AG08396 (cell line): ENCODE data around the gene CD52.
"Not testable (repeated sequence)": the region's sequence is repeated elsewhere in the genome, so short reads cannot be mapped to it uniquely, and the experiment has no call there.

ENCODE experiments used
- DNase-seq: peaks from one replicate; pipeline ENCODE4 v3.0.0; 2012; ENCODE audit warnings: low spot score, mixed read lengths

Gene CD52

GRCh38 chr1:26302733-26303405, 14.9 kb upstream of the CD52 start:
- DNase-seq: peak; percentile 78

DNA sequence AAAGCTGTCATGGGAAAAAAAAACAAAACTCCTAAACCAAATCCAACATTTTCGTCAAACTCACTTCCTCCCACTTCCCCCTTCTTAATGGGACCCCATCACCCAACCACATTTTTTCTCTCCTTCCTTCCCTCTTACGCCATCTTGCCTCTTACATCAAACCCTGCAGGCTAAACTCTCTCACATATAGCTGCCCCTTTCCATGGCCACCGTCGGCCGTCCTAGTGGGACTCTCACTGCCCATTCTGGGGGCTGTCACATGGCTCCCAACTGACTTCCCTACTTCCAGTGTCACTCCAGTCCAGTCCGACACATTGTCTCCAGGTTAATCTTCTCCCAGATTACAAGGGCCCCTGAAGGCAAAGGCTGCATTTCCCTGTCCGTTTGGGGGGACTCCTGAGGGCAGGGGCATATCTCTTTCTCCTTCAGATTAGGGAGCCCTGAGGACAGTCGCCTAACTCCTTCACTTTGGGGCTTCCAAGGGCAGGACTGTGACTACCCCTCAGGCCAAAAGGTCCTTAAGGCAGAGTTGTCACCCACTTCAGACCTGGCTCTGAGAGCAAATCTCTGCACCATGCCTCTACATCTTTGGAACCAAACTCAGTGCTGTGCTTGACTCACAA, 12.0 kb upstream of the CD52 start:
- no peak for DNase-seq

GRCh38 chr1:26306290-26307229, 11.2 kb upstream of the CD52 start, which contains the start of gene UBXN11:
Gene UBXN11, minus strand, starts transcription at chr1:26306636. Its CDS starts 3,753 bp downstream, at chr1:26302883.
- peak; percentile 94 for DNase-seq

DNA sequence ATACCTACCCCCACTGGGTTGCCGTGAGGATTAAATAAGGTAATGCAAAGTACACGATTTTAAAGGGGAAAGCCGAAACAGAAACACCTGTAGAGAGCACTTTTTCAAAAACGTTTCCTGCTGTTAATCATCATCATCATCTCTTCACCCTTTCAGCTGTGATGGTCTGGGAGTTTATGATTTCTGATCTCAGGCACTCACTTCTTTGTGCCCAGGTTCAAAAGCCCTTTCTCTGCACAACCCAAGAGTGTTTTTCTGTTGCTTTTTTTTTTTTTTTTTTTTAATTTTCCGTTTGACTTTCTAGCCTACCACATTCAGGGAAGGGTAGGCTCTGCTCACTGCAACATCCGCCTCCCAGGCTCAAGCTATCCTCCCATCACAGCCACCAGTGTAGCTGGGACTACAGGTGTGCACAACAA, 10.4 kb upstream of the CD52 start:
- DNase-seq: no peak

DNA sequence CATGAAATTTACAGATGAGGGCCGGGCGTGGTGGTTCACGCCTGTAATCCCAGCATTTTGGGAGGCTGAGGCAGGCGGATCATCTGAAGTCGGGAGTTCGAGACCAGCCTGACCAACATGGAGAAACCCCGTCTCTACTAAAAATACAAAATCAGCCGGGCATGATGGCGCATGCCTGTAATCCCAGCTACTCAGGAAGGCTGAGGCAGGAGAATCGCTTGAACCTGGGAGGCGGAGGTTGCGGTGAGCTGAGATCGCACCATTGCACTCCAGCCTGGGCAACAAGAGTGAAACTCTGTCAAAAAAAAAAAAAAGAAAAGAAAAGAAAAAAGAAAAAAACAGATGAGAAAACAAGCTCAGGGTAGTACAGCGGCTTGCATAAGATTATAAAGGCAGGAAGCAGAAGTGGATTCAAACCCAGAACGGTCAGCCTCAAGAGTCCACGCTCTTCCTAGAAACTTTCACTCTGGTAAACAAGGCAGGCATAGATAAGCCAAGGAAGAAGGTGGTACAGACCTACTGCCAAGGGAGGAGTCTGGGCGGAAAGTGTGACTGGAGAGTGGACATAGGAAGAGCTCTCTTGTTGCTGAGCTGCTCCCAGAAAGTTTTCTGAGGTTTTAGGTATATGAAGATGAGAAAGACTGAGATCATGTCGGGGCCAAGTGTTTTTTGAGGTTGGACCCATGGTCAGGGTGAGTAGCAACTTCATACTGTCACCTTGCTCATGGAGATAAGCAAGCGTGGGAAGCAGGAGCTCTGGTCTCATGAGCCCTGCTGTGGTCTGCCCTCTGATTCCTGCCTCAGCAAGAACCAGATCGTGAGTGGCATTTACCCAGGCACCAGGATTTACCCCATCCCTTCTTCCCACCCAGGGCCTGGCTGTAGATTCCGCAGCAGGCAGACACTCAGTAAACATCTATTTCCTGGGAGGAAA, 9.5 kb upstream of the CD52 start:
- not testable (repeated sequence) for DNase-seq

DNA sequence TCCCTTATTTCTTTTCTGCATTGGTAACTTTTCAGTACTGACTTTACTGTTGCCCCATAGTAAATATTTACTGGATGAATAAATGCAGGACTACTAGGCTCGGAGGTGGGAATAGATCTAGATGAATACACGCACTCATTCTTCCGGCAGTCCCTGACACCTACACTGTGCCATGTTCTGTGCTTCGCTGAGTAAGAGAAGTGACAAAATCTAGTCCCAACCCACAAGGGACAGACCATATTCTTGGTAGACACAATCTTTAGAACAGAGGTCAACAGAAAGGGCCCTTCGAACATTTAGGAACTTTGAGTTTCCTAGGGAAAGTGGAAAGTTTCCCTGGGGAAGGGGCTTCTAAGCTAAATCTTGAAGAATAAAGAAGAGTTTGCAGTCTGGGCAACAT, 3.3 kb upstream of the CD52 start:
- no peak for DNase-seq

- DNase-seq: no peak
Observed at GRCh38 chr1:26315874-26316850, 1.6 kb upstream of the CD52 start.

DNA sequence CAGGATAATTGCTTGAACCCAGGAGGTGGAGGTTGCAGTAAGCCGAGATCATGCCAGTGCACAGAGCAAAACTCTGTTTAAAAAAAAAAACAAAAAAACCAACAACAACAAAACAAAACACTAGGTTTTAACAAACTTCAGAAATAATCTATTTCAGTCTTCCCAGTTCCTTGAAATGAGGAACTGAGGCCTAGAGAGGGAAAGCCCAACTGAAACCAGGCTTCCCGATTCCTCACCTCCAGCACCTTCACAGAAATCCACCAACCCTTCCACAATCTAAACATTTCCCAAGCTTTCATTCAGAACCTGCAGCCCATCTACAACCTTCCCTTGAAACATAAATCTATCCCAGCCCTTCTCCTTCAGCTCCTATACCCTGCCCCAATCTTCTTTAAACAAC, 612 bp upstream of the CD52 start:
- no peak for DNase-seq

- DNase-seq: no peak
Observed at GRCh38 chr1:26318338-26319064, 743 bp downstream of the CD52 start.

GRCh38 chr1:26320896-26321295, 3.1 kb downstream of the CD52 start:
- DNase-seq: no peak

DNA sequence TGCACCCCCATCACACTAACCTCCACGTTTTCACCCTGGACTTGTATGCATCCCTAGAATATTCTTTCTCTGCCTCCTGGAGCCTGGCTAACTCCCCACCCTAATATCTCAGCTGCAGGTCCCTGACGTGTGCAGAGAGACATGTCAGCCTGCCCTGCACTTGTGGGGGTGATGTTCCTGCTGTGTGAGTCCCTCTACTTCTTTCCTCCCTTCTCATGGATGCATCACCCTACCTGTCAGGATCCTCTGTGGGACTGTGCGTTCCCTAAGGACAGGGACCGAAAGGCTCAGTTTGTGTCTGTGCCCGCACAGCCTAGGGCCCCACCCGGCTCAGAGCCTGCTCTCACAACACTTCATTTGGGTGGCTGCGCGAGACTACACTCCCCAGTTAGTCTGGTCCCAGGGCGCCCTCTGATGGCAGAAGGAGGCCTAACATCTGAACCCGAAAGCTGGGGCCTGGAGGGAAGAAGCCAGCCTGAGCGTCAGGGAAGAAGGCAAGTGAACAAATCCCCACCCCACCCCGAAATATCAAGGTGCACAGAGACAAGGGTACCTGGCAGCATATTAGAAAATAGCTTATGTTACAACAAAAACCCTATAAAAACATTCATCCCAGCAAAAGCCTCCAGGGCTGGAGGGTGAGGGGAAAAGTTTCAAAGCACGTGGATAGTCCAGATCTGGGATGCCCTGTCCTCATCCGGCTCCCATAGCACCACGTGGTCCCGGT, 3.7 kb downstream of the CD52 start:
- DNase-seq: peak; percentile 90

DNA sequence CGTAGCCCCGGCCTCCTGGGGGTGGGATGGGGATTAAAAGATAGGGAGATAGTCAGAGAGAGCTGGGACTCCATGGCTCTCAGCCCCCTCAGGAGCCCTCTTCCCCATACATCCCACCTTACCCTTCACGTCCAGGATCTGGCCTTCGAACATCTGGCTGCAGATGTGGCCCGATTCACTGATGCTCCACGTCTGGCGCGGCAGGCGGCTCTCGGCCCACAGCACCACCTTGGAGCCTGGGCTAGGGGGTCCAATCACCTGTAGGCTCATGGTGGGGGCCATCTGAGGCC, 4.2 kb downstream of the CD52 start:
- no peak for DNase-seq

DNA sequence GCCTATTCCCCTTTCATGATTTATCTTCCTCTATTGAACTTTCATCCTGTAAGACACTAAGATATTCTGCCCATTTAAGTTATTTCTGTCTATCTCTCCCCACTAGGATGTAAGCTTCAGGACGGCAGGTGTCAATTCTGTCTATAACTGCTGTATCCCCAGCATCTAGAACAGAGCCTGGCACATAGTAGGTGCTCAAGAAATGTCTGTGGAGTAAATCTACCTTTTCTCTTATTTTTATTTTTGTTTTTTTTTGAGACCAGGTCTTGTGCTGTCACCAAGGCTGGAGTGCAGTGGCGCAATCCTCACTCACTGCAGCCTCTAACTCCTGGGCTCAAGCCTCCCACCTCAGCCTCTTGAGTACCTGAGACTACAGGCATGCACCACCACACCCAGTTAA, 5.6 kb downstream of the CD52 start:
- DNase-seq: no peak

DNA sequence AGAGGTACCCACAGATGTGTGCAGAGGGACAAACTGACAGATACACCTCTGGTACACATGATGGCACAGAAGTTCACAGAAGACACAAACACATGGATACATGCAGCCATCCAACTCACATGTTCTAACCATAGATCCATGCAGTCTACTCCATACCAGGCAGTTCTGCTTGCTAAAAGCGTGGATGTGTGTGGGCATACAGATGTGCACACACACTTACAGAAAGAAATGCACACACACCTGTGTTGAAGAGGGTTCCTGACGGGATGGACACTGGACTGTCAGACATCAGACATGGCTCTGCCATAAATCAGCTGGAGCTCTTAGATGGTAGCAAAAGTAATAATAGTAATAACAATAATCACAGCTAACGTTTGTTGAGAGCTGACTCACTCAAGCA, 6.8 kb downstream of the CD52 start:
- no peak for DNase-seq

GRCh38 chr1:26327956-26328362, 10.2 kb downstream of the CD52 start:
- DNase-seq: no peak

DNA sequence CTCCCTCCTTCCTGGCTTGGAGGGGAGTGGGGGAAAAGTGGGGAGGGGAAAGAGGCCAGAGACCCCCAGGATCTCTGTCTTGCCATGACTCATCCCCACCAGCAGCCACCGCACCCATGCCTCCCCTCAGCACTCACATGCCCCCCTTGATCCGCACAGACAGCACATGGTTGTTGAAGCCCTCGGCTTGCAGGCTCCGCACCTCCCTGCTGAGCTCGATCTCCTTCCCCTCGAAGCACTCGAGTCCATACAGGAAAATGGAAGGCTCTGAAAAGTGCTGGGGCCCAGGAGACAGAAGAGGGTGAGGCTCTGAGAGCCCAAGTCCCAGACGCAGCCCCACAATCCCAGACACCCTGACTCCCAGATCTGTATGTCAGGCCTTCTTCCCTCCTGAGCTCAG, 10.8 kb downstream of the CD52 start:
- DNase-seq: no peak

DNA sequence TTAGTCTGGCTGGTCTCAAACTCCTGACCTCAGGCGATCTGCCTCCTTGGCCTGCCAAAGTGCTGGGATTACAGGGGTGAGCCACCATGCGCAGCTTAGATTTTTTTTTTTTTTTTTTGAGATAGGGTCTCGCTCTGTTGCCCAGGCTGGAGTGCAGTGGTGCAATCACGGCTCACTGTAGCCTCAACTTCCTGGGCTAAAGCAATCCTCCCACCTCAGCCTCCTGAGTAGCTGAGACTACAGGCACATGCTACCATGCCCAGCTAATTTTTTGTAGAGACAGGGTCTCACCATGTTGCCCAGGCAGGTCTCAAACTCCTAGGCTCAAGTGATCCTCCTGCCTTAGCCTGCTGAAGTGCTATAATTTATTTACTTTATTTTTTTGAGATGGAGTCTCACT, 11.6 kb downstream of the CD52 start:
- DNase-seq: not testable (repeated sequence)

GRCh38 chr1:26330276-26330675, 12.5 kb downstream of the CD52 start:
- DNase-seq: no peak

DNA sequence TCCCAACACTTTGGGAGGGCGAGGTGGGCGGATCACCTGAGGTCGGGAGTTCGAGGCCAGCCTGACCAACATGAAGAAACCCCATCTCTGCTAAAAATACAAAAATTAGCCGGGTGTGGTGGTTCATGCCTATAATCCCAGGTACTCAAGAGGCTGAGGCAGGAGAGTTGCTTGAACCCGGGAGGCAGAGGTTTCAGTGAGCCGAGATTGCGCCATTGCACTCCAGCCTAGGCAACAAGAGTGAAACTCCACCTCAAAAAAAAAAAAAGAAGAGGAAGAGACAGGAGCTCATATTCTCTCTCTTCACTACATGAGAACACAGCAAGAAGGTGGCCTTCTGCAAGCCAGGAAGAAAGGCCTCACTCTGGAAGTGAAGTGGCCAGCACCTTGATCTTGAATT, 15.6 kb downstream of the CD52 start:
- not testable (repeated sequence) for DNase-seq
